SK-N-SH treated with all-trans-retinoic acid at 6 μM for 48 hours (cell line): Measurements from ENCODE around the gene CERS4.

ENCODE experiments used
- SNAI2 ChIP-seq: fragments of 250-450 bp; sonication (Bioruptor Pico); IDR thresholded peaks from 2 replicates; pipeline ENCODE4 v1.5.0; 2020; ENCODE audit warnings: mild to moderate bottlenecking, moderate library complexity
- ZFP30 ChIP-seq: fragments of 450-650 bp; formaldehyde crosslinking; IDR thresholded peaks from 2 replicates; pipeline ENCODE4 v1.5.0; 2022; ENCODE audit warnings: mild to moderate bottlenecking, moderate library complexity

- TF ChIP-seq ZFP30 (CRISPR knock-in tag) (no peak), SNAI2 (CRISPR knock-in tag) (no peak)
These were observed 31.4 kb downstream of the CERS4 start for GRCh38 chr19:8240274-8241229.
